ENCODE results near the gene RADX.

The RADX gene

GRCh38 chrX:106672527-106672926, 60.7 kb downstream of the RADX start:
- H3K4me3 ChIP-seq (ENCODE audit: low read depth, low read length) = no peak overlapping the region
- in situ Hi-C loops (cut with HindIII; ENCODE audit: low sequenced_read_pairs) = no loop called here
- TF ChIP-seq, protein P1, sequence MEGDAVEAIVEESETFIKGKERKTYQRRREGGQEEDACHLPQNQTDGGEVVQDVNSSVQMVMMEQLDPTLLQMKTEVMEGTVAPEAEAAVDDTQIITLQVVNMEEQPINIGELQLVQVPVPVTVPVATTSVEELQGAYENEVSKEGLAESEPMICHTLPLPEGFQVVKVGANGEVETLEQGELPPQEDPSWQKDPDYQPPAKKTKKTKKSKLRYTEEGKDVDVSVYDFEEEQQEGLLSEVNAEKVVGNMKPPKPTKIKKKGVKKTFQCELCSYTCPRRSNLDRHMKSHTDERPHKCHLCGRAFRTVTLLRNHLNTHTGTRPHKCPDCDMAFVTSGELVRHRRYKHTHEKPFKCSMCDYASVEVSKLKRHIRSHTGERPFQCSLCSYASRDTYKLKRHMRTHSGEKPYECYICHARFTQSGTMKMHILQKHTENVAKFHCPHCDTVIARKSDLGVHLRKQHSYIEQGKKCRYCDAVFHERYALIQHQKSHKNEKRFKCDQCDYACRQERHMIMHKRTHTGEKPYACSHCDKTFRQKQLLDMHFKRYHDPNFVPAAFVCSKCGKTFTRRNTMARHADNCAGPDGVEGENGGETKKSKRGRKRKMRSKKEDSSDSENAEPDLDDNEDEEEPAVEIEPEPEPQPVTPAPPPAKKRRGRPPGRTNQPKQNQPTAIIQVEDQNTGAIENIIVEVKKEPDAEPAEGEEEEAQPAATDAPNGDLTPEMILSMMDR (IDR thresholded peaks at IDR 0.05; ENCODE audit: low read depth, low read length, missing control alignments) = no peak
- DNase-seq (ENCODE audit: low read depth) = no peak

- H3K4me3 ChIP-seq (ENCODE audit: low read depth, low read length) = no peak overlapping the region
- in situ Hi-C loops (cut with HindIII; ENCODE audit: low sequenced_read_pairs) = no loop called here
- TF ChIP-seq, protein P1 (IDR thresholded peaks at IDR 0.05; ENCODE audit: low read depth, low read length, missing control alignments) = no peak
- DNase-seq (ENCODE audit: low read depth) = no peak
Measured at GRCh38 chrX:106680716-106681115, 68.9 kb downstream of the RADX start.

- TF ChIP-seq, protein P1 (IDR thresholded peaks at IDR 0.05; ENCODE audit: low read depth, low read length, missing control alignments) = no peak
- in situ Hi-C loops (cut with HindIII; ENCODE audit: low sequenced_read_pairs) = no loop called here
- H3K4me3 ChIP-seq (ENCODE audit: low read depth, low read length) = no peak overlapping the region
- DNase-seq (ENCODE audit: low read depth) = no peak
Measured at GRCh38 chrX:106684207-106684606, 72.4 kb downstream of the RADX start.

DNA sequence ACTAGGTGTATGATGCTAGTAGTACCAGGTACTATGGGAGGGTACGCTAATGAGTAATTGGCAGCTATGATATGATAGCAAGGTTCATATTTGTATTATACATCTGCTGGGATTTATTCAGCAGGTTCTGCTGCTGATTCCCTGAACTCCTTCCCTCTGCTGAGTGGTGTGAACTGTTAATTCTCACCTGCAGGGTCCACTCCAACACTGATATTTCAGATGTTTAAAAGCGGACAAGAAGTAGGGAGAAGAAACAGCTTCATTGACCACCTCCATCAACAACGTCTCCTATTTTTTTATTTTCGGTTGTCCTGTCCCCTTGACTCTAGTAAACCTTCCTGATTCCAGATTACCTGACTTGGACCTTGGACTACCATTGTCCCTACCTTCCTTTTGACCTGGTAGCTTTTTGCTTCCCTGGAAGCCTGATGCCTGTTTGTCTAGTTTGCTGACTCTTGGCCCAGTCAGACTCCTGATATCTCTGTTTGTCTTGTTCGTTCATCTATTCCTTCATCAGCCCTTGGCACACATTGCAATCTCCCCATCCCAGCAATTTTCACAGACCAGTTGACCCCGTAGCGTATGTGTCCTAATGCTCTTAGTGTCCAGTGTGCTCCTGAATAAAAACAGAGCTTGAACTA, 80.8 kb downstream of the RADX start:
- in situ Hi-C loops (cut with HindIII; ENCODE audit: low sequenced_read_pairs) = no loop called here
- no peak for DNase-seq (ENCODE audit: low read depth)
- H3K4me3 ChIP-seq (ENCODE audit: low read depth, low read length) = no peak overlapping the region
- TF ChIP-seq, protein P1 (IDR thresholded peaks at IDR 0.05; ENCODE audit: low read depth, low read length, missing control alignments) = no peak

GRCh38 chrX:106696502-106696901, 84.7 kb downstream of the RADX start:
- in situ Hi-C loops (cut with HindIII; ENCODE audit: low sequenced_read_pairs) = no loop called here
- no peak overlapping the region for H3K4me3 ChIP-seq (ENCODE audit: low read depth, low read length)
- TF ChIP-seq, protein P1 (IDR thresholded peaks at IDR 0.05; ENCODE audit: low read depth, low read length, missing control alignments) = no peak
- DNase-seq (ENCODE audit: low read depth) = no peak

- TF ChIP-seq, protein P1 (IDR thresholded peaks at IDR 0.05; ENCODE audit: low read depth, low read length, missing control alignments) = no peak
- in situ Hi-C loops (cut with HindIII; ENCODE audit: low sequenced_read_pairs) = no loop called here
- no peak overlapping the region for H3K4me3 ChIP-seq (ENCODE audit: low read depth, low read length)
- DNase-seq (ENCODE audit: low read depth) = peak; percentile 4
Measured at GRCh38 chrX:106698693-106699092, 86.9 kb downstream of the RADX start.

All from astrocyte of the cerebellum (primary cell).